Measurements from ENCODE around the gene ADCY3.

GRCh38 chr2:24957221-24957620, 37.2 kb upstream of the ADCY3 start:
- TF ChIP-seq CTCF (IDR thresholded peaks at IDR 0.05; ENCODE audit: poor library complexity, severe bottlenecking) (no peak), SMC3 (conservative IDR thresholded peaks at IDR 0.05; ENCODE audit: poor library complexity) (no peak), POLR2AphosphoS5 (IDR thresholded peaks at IDR 0.05) (no peak), MXI1 (conservative IDR thresholded peaks at IDR 0.05; ENCODE audit: poor library complexity, severe bottlenecking) (no peak), EZH2 (IDR thresholded peaks at IDR 0.05; ENCODE audit: borderline replicate concordance, insufficient read depth, low read length, poor library complexity, severe bottlenecking) (no peak), TAF1 (IDR thresholded peaks at IDR 0.05; ENCODE audit: low read depth) (no peak), REST (IDR thresholded peaks at IDR 0.05; ENCODE audit: borderline replicate concordance) (no peak)

Measured in neural cell (in vitro differentiated cells).